ENCODE measurements around the gene GUCD1. TPM values are rescaled to one million over a fixed set of nuclear protein-coding genes. Genes with fewer than 3 reads are reported as not detected.
"Not testable (repeated sequence)": the region's sequence is repeated elsewhere in the genome, so short reads cannot be mapped to it uniquely, and the experiment has no call there.

The GUCD1 gene
- 10 to 100 TPM; 78.9 to 91.9 (median 87.9) TPM for polyA plus RNA-seq (ENCODE audit: insufficient read depth in 1 of 5, insufficient read length in 5 of 5, low replicate concordance in 1 of 5)
- long read RNA-seq, donor 1, transcript GUCD1-206 (6 exons, 3,613 nt), result major isoform, 7 of 31 reads
- long read RNA-seq, donor 1, partial matches to known transcripts, result 16 of 31 reads
- long read RNA-seq, donor 1, other reads (novel, unspliced or antisense), result 0 of 31 reads
- long read RNA-seq, donor 2, partial matches to known transcripts, result 0 of 8 reads
- long read RNA-seq, donor 2, other reads (novel, unspliced or antisense), result 0 of 8 reads
- long read RNA-seq, donor 3, transcript GUCD1-212 (2 exons, 510 nt), result minor isoform, 5 of 25 reads
- long read RNA-seq, donor 3, transcript GUCD1-206 (6 exons, 3,613 nt), result major isoform, 6 of 25 reads
- long read RNA-seq, donor 3, partial matches to known transcripts, result 10 of 25 reads
- long read RNA-seq, donor 3, other reads (novel, unspliced or antisense), result 0 of 25 reads
- long read RNA-seq, donor 4, transcript GUCD1-212 (2 exons, 510 nt), result major isoform, 6 of 252 reads
- long read RNA-seq, donor 4, partial matches to known transcripts, result 232 of 252 reads
- long read RNA-seq, donor 4, other reads (novel, unspliced or antisense), result 5 of 252 reads
- long read RNA-seq, donor 5, transcript GUCD1-206 (6 exons, 3,613 nt), result major isoform, 7 of 531 reads
- long read RNA-seq, donor 5, partial matches to known transcripts, result 505 of 531 reads
- long read RNA-seq, donor 5, other reads (novel, unspliced or antisense), result 16 of 531 reads
- long read RNA-seq, donor 6, transcript GUCD1-206 (6 exons, 3,613 nt), result major isoform, 9 of 29 reads
- long read RNA-seq, donor 6, partial matches to known transcripts, result 11 of 29 reads
- long read RNA-seq, donor 6, other reads (novel, unspliced or antisense), result 0 of 29 reads
- long read RNA-seq, donor 7, transcript GUCD1-206 (6 exons, 3,613 nt), result major isoform, 5 of 25 reads
- long read RNA-seq, donor 7, transcript GUCD1-203 (6 exons, 1,606 nt), result major isoform, 5 of 25 reads
- long read RNA-seq, donor 7, partial matches to known transcripts, result 11 of 25 reads
- long read RNA-seq, donor 7, other reads (novel, unspliced or antisense), result 0 of 25 reads
- long read RNA-seq, donor 8, transcript GUCD1-206 (6 exons, 3,613 nt), result major isoform, 5 of 7 reads
- long read RNA-seq, donor 8, partial matches to known transcripts, result 0 of 7 reads
- long read RNA-seq, donor 8, other reads (novel, unspliced or antisense), result 0 of 7 reads

DNA sequence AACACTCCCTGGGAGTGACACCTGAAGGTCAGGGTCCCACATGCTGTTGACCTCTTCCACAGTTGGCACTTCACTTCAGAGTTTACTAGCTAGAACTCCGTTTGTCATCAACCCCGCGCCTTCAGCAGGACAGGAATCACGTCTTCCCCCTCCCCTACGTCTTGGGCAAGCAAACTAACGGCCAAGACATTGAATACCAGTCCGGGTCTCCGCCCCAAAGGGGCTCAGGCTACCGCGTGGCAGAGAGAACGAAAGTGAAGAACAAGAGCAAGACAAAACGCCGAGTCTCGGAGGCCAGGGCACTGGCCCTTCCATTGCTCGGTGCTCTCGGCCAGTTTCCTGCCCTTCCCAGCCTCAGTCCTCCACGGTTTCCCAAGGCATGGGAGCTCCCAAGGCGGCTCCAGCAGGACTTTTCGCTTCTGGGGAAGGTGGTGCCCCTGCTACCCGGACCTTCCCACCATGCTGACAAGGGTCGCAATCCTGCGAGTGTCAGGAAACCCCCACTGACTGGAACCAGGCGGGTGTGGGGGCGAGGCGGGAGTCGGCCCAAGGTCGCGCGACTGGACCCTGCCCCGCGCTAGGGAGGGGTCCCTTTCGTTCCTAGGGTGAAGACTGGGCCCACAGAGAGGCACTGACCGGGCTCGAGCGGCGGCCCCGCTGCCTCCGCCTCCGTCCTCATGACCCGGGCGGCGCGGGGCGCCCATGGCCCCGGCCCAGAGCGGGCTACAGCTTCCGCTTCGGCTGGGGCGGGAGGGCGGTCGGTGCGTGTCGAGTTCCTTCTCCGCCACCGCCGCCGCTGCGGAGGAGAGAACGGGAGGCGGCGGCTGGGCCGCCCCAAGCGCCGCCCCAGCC lies at the start of gene GUCD1:
Gene GUCD1 (minus strand): TSS at position 826 of the 852 bp plus-strand sequence. CDS start 147 bp downstream, at position 679.
- DNase-seq, result no peak

GRCh38 chr22:24603770-24604629 lies 49.1 kb upstream of the GUCD1 start:
- not testable (repeated sequence) for DNase-seq

GRCh38 chr22:24602847-24603769 lies 48.2 kb upstream of the GUCD1 start, which contains the start of gene GGT1:
Gene GGT1 (plus strand): TSS chr22:24603193. CDS start chr22:24611082, 7,889 bp downstream.
- not testable (repeated sequence) for DNase-seq

DNA sequence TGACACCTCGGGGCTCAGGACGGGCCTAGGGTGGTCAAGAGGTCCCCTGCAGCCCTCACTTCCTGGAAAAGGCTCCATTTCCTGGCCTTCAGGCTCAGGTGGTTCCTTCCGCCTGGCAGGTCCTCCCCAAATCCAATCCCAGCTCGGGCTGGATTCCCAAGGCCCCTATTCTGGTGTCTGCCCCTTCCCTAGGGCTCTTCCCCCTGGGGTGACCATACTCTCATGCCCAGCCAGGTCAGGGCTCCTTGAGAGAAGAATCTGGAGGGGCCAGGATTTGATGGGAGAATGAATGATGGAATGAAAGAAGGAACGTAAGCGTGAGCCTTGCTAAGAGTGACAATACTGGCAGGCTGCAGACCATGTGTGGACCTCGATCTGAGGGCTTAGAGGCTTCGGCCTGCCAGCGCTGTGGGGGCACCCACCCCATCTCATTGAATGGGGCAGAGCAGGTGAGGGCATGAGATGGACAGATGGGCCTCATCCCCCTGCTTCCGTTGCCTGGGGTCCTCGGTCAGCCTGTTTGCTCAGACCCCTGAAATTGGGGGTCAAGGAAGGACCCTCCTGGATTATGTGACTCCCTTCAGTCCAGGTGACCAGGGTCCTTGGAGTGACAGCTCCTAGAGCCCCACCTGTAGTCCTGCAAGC lies 47.3 kb upstream of the GUCD1 start:
- DNase-seq, result not testable (repeated sequence)

GRCh38 chr22:24601217-24602104 lies 46.5 kb upstream of the GUCD1 start:
- no peak for DNase-seq

DNA sequence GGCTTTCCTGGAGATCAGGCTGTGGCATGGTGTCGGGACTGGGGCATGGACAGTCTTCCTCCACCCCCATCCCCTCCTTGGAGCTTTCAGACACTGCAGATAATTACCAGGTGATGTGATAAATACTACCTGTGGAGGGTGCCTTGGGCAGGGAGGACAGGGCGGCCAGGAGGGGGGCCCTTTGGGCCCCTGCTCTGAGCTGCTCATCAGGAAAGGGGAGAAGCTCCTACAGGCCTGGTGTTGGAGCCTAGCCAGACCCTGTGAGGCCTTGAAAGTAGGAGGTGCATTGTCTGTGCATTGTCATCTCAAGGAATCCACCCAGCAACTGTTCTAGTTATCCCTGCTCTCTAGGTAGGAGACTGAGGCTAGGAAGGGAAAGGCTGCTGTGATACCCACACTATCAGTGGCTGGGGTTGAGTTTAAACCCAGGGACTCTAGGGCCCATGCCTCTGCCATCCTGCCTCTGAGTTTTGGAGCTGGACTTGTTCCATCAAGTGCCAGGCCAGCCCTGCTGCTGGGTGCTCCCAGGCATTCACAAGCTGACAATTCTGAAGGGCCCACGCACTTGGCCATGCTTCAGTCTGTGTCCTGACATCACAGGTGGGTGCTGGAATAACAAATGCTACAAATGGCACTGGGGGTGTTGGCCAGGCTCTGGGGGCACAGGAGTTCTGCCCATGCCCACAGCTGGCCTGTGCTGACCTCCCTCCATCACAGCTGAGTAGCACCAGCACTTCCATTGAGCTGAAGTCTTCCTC lies 45.2 kb upstream of the GUCD1 start:
- not testable (repeated sequence) for DNase-seq

GRCh38 chr22:24599514-24599913 lies 44.6 kb upstream of the GUCD1 start:
- DNase-seq, result no peak

DNA sequence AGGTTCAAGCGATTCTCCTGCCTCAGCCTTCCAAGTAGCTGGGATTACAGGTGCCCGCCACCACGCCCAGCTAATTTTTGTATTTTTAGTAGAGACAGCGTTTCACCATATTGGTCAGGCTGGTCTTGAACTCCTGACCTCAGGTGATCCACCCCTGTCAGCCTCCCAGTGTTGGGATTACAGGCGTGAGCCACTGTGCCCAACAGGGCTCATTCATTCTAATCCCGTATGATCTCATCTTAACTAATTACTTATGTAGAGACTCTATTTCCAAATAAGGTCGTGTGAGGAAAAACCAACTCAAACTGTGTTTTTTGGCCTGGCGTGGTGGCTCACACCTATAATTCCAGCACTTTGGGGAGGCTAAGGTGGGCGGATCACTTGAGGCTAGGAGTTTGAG lies 42.1 kb upstream of the GUCD1 start:
- not testable (repeated sequence) for DNase-seq

DNA sequence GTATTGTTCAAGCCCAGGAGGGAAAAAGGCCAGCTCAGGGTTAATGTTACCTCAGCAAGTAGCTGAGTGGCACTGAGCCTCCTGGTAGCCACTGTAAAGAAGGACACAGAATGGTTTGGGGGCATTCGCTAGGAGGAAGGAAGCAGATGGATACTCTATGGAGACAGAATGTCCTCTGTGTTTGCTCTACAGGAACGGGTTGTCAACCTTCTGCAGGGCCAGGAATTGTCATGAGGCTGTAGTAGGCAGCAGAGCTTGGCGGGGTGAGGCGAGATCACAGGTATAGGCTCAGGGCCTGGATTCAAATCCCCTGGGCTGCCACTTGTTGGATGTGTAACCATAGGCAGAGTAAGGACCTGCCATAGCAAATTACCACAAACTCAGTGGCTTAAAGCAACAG lies 40.9 kb upstream of the GUCD1 start:
- no peak for DNase-seq

DNA sequence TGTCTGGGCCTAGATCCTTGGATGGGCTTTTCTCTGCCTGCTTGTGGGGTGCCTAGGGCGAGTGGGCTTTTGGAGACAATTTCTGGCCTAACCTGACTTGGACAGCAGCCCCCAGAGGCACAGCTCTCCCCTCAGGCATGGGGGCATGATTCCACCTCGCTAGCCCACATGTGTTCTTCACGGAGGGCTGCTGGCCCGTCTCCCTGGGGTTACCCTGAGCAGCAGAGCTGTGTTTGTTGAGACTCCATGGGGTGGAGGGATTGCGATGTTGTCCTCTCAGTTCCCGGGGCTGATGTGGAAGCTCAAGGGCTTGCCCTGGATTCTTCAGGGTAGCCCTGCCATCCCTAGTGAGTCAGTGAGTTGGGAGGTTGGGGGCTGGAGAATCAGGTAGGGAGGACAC lies 40.3 kb upstream of the GUCD1 start:
- DNase-seq, result no peak

GRCh38 chr22:24594569-24595120 lies 39.7 kb upstream of the GUCD1 start:
- no peak for DNase-seq

- DNase-seq, result no peak
These were observed 39.1 kb upstream of the GUCD1 start for GRCh38 chr22:24593836-24594568.

DNA sequence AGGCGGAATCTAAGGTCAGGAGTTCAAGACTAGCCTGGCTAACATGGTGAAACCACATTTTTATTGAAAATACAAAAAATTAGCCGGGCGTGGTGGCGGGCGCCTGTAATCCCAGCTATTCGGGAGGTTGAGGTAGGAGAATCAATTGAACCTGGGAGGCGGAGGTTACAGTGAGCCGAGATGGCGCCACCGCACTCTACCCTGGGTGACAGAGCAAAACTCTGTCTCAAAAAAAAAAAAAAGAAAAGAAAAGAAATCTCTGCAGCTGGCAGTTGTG lies 38.6 kb upstream of the GUCD1 start:
- not testable (repeated sequence) for DNase-seq

DNA sequence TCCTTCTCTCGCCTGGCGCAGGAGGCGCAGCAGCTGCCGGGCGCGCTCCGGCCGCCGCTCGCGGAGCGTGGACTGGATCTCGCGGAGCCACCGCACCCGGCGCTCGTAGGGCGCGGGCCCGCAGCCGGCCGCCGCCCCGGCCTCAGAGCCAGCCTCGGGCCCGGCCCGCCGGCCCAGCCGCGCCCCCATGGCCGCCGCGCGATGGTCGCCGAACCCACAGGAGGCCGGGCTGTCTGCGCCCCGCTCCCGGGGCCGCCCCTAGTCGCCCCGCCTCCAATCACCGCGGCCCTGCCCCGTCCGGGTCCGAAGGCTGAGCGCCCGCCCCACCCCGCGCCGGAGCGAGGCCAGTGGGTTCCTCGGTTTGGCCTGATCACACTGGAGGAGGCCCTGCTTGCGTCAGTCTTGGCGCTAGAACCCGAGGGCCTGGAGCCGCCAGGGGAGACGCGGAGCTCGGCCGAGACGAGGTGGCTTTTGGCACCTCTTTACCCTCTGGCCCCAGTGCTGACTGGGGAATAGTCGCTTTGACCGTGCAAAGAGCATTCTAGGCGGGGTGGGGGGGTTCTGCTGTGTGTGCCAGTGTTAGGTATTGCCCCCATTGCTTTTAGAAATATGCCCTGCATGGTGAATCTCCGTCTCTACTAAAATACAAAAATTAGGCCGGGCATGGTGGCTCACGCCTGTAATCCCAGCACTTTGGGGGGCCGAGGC lies 38.1 kb upstream of the GUCD1 start, which contains the start of gene LRRC75B:
Gene LRRC75B (minus strand): TSS at position 223 of the 708 bp plus-strand sequence. CDS start 34 bp downstream, at position 189.
- DNase-seq, result peak; percentile 90 to 91
